Activated CD8-positive, alpha-beta T cell treated with anti-CD3 and anti-CD28 coated beads for 36 hours (primary cell): Measurements from ENCODE around the gene GLYAT. TPM values are rescaled to one million over a fixed set of nuclear protein-coding genes. Genes with fewer than 3 reads are reported as not detected.

Source experiments
- ATAC-seq: fragments of 200-7000 bp; cut with Tn5 transposase; one replicate; pipeline ENCODE4 v1.10.0; 2021; ENCODE audit warnings: mild to moderate bottlenecking, moderate library complexity
- CTCF ChIA-PET: fragments of 350-600 bp; sonication (Branson Sonifier 250); formaldehyde crosslinking; loops from one replicate; lab custom pipeline; 2021; ENCODE audit warnings: antibody characterized with exemption; lab: Charles Lee
- POLR2A ChIA-PET: fragments of 350-600 bp; sonication (Branson Sonifier 250); formaldehyde crosslinking; loops from one replicate; lab custom pipeline; 2021; ENCODE audit warnings: antibody characterized with exemption; lab: Charles Lee
- DNase-seq: peaks from one replicate; pipeline ENCODE4 v3.0.0-alpha.2; 2020
- H3K27ac Mint-ChIP-seq: one replicate; pipeline ENCODE4 v1.8.0; 2021; ENCODE audit warnings: mild to moderate bottlenecking, mixed read lengths
- H3K27me3 Mint-ChIP-seq: one replicate; pipeline ENCODE4 v1.8.0; 2021; ENCODE audit warnings: mixed read lengths
- H3K36me3 Mint-ChIP-seq: one replicate; pipeline ENCODE4 v1.8.0; 2021; ENCODE audit warnings: low read depth, mixed read lengths
- H3K4me1 Mint-ChIP-seq: one replicate; pipeline ENCODE4 v1.8.0; 2021; ENCODE audit warnings: low read depth, mixed read lengths
- H3K4me3 Mint-ChIP-seq: one replicate; pipeline ENCODE4 v1.8.0; 2021; ENCODE audit warnings: mild to moderate bottlenecking, moderate library complexity, mixed read lengths
- H3K9me3 Mint-ChIP-seq: one replicate; pipeline ENCODE4 v1.8.0; 2021; ENCODE audit warnings: mixed read lengths
- intact Hi-C: fragments of 100-400 bp; cut with micrococcal nuclease; formaldehyde crosslinking; loops from one replicate; pipeline ENCODE4 v1.10.0; 2022
- total RNA-seq, 2 experiments: library from RNA; stranded (reverse); gene quantifications; one replicate each; pipeline ENCODE4 v1.2.3, GENCODE V29; 2021
- TF ChIP-seq, protein P1 (sequence below): fragments of 200-600 bp; IDR thresholded peaks from one replicate; pipeline ENCODE4 v1.8.0; 2022; ENCODE audit warnings: antibody characterized with exemption, mild to moderate bottlenecking

Gene GLYAT
- total RNA-seq, 2 experiments from 2014 or later: not detected

DNA sequence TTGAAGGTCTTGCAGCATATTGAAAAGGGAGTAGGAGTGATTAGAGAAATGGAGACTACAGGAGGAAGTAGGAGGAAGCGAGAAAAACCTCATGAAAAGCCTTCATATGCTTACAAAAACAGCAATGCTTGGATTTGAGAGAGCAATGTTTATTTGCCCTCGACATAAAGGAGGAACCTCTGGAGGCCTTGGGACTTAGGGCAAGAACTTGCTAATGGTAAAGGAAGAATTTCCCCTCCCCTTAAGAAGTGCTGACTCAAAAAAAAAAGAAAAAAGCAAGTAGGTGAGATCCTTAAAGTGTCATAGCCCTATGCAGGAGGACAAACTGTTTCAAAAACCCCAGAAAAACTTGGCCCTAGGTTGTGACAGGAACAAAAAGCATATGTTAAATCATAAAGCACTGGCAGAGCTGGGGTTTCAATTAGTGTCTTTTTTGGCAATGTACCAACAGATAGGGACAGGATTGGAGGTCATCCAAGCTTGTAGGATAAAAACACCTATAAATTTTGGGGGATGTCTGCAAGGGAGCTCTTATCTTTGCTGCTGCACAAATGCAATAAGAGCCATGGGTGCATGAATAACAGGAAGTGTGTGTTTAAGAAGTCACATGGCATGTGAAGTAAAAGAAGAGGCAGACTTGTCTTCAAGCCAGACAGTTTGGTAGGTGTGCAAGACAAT lies 4.9 kb downstream of the GLYAT start:
- Mint-ChIP-seq H3K4me1 (peaks cover 37% of the 10 kb centered on the region), H3K9me3 (no peaks in the 10 kb centered on the region), H3K4me3 (no peak overlapping the region), H3K36me3 (peaks cover 3% of the 10 kb centered on the region), H3K27ac (peak overlapping the region; percentile 73), H3K27me3 (no peaks in the 10 kb centered on the region)
- peak; percentile 30 for ATAC-seq
- intact Hi-C loops: no loop called here
- DNase-seq: no peak
- POLR2A ChIA-PET: no interaction called here
- TF ChIP-seq, protein P1, sequence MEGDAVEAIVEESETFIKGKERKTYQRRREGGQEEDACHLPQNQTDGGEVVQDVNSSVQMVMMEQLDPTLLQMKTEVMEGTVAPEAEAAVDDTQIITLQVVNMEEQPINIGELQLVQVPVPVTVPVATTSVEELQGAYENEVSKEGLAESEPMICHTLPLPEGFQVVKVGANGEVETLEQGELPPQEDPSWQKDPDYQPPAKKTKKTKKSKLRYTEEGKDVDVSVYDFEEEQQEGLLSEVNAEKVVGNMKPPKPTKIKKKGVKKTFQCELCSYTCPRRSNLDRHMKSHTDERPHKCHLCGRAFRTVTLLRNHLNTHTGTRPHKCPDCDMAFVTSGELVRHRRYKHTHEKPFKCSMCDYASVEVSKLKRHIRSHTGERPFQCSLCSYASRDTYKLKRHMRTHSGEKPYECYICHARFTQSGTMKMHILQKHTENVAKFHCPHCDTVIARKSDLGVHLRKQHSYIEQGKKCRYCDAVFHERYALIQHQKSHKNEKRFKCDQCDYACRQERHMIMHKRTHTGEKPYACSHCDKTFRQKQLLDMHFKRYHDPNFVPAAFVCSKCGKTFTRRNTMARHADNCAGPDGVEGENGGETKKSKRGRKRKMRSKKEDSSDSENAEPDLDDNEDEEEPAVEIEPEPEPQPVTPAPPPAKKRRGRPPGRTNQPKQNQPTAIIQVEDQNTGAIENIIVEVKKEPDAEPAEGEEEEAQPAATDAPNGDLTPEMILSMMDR: no peak
- CTCF ChIA-PET: interaction anchor here (0.7 kb wide), 1 partner anchor 72 kb away, joined by 3 read pairs; no protein-coding TSS in a partner anchor

DNA sequence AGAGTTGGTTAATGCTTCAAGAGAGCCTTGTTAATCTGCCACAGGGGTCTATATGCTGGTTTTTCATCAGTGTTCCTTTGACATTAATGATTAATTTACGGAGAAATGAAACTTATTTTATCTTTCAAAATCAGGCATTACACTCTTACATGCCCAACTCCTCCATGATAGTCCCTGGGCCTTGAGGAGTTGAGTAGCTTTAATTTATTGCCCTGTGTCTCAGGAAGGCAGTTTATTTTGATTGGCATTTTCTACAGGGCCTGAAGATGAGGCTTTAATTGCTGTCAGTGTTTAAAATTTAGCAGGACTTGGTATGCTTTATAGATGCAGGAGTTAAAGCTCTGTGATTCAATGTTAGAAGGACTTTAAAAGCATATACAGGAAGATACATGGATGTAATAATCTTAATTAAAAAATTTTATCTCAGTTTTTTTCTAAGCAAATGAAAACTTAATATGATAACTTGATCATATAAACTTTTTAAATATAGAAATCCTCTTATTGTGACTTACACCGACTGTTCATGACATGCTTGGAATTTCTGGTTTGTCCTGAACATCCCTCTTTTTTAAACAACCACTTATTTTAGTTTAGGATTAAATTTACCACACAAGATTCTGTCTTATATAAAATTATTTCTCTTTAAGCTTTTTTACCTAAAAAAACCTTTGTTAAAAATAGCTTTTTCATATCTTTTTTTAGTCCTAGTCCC lies 12.2 kb downstream of the GLYAT start:
- DNase-seq (no peak), ATAC-seq (no peak)
- ChIA-PET CTCF (interaction anchor here (0.9 to 1.2 kb wide), 2 partner anchors 24 to 339 kb away, joined by 3 to 4 read pairs; no protein-coding TSS in a partner anchor), POLR2A (no interaction called here)
- H3K4me3 Mint-ChIP-seq: no peak overlapping the region
- H3K36me3 Mint-ChIP-seq: no peaks in the 10 kb centered on the region
- no peak overlapping the region for H3K27ac Mint-ChIP-seq
- no peaks in the 10 kb centered on the region for H3K27me3 Mint-ChIP-seq
- H3K4me1 Mint-ChIP-seq: no peaks in the 10 kb centered on the region
- TF ChIP-seq, protein P1: no peak
- peaks cover 3% of the 10 kb centered on the region for H3K9me3 Mint-ChIP-seq
- intact Hi-C loops: loop anchor here (10.0 kb wide), 2 partner anchors 65 kb away; no protein-coding TSS in a partner anchor

DNA sequence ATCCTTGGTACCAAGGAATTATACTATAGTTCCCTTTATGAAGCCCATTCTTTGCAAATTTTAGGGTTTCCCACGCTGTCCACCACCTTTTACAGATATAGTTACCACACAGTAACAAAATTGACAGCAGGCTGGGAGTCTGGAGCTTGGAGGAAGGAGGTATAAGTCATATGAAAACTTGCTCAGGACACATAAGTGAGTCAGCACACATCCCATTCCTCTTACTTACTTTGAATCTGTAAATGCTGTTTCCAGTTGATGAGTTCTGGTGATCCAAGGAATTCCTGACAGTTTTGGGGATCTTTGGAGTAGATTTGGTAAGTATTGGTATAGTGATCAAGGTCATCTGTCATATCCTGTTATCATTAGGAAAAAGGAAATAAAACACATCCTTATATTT lies 19.2 kb downstream of the GLYAT start:
- ATAC-seq (no peak), DNase-seq (no peak)
- no peak overlapping the region for H3K27ac Mint-ChIP-seq
- no peaks in the 10 kb centered on the region for H3K27me3 Mint-ChIP-seq
- TF ChIP-seq, protein P1: no peak
- H3K9me3 Mint-ChIP-seq: no peaks in the 10 kb centered on the region
- ChIA-PET CTCF (no interaction called here), POLR2A (no interaction called here)
- H3K4me1 Mint-ChIP-seq: no peaks in the 10 kb centered on the region
- H3K4me3 Mint-ChIP-seq: no peak overlapping the region
- intact Hi-C loops: loop anchor here (10.0 kb wide), 2 partner anchors 58 to 72 kb away; no protein-coding TSS in a partner anchor
- no peaks in the 10 kb centered on the region for H3K36me3 Mint-ChIP-seq

DNA sequence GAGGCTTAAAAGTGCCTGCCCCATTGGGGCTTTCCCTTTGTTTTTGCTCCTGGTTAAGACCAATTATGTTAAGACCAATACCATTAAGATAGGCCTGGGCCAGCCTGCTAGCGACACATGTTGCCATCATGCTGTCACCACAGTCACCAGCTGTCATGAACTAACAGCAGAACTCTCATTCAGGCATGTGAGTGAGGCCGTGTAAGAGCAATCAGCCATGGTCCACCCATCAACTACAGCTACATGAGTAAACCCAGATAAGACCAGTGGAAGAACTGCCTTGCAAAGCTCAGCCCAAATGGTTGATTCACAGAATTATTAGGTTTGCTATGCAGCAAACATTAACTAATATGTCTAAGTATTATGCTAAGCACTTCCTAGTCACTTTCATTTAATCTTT lies 19.9 kb downstream of the GLYAT start:
- CTCF ChIA-PET: no interaction called here

More for the DNA sequence above, 19.9 kb downstream of the GLYAT start:
- H3K9me3 Mint-ChIP-seq: peaks cover 4% of the 10 kb centered on the region
- H3K36me3 Mint-ChIP-seq: no peaks in the 10 kb centered on the region
- ATAC-seq (no peak), DNase-seq (no peak)
- H3K27ac Mint-ChIP-seq: no peak overlapping the region
- no peak overlapping the region for H3K4me3 Mint-ChIP-seq
- H3K4me1 Mint-ChIP-seq: no peaks in the 10 kb centered on the region
- TF ChIP-seq, protein P1: no peak
- no peaks in the 10 kb centered on the region for H3K27me3 Mint-ChIP-seq
- intact Hi-C loops: loop anchor here (10.0 kb wide), 2 partner anchors 57 to 73 kb away; no protein-coding TSS in a partner anchor
- POLR2A ChIA-PET: no interaction called here
